Activated CD4-positive, CD25-positive, alpha-beta regulatory T cell treated with anti-CD3 and anti-CD28 coated beads, Interleukin-2, amount 50 U/mL, for 24 hours (primary cell): ENCODE results near the gene KCNN2.
"Not testable (repeated sequence)": the region's sequence is repeated elsewhere in the genome, so short reads cannot be mapped to it uniquely, and the experiment has no call there.

Experiments
- ATAC-seq, 2 donors: fragments of 150-1000 bp; cut with Tn5 transposase; one replicate each; pipeline ENCODE4 v1.10.0; 2021; ENCODE audit warnings: mild to moderate bottlenecking in 1 of 2, moderate library complexity in 1 of 2

The KCNN2 gene

GRCh38 chr5:114427204-114427603, 65.3 kb downstream of the KCNN2 start:
- ATAC-seq, result no peak

- ATAC-seq, result no peak
Measured at GRCh38 chr5:114430532-114430931, 68.7 kb downstream of the KCNN2 start.

GRCh38 chr5:114432684-114433083, 70.8 kb downstream of the KCNN2 start:
- ATAC-seq, result not testable (repeated sequence)

- ATAC-seq, result no peak
Measured at GRCh38 chr5:114434396-114435219, 72.7 kb downstream of the KCNN2 start.

GRCh38 chr5:114435220-114435481, 73.3 kb downstream of the KCNN2 start:
- no peak for ATAC-seq

GRCh38 chr5:114435885-114436299, 74.0 kb downstream of the KCNN2 start:
- no peak for ATAC-seq

- no peak for ATAC-seq
Measured at GRCh38 chr5:114437936-114438335, 76.1 kb downstream of the KCNN2 start.

- ATAC-seq, result no peak
Measured at GRCh38 chr5:114438471-114438870, 76.6 kb downstream of the KCNN2 start.

GRCh38 chr5:114447084-114447773, 85.4 kb downstream of the KCNN2 start:
- ATAC-seq, result no peak

- ATAC-seq, result no peak
Measured at GRCh38 chr5:114448481-114448880, 86.6 kb downstream of the KCNN2 start.

GRCh38 chr5:114449860-114450421, 88.1 kb downstream of the KCNN2 start:
- ATAC-seq, result peak; percentile 69

GRCh38 chr5:114450437-114450836, 88.6 kb downstream of the KCNN2 start:
- ATAC-seq, result no peak

GRCh38 chr5:114458726-114459125, 96.9 kb downstream of the KCNN2 start:
- no peak for ATAC-seq

- no peak for ATAC-seq
Measured at GRCh38 chr5:114467171-114467570, 105.3 kb downstream of the KCNN2 start.

- no peak for ATAC-seq
Measured at GRCh38 chr5:114467729-114468128, 105.9 kb downstream of the KCNN2 start.

- ATAC-seq, result no peak
Measured at GRCh38 chr5:114469372-114469771, 107.5 kb downstream of the KCNN2 start.

- no peak for ATAC-seq
Measured at GRCh38 chr5:114471529-114471928, 109.7 kb downstream of the KCNN2 start.

GRCh38 chr5:114473541-114473940, 111.7 kb downstream of the KCNN2 start:
- ATAC-seq, result no peak

GRCh38 chr5:114477816-114478334, 116.0 kb downstream of the KCNN2 start:
- no peak for ATAC-seq

- ATAC-seq, result no peak
Measured at GRCh38 chr5:114500756-114501155, 138.9 kb downstream of the KCNN2 start.

- no peak for ATAC-seq
Measured at GRCh38 chr5:114504560-114504959, 142.7 kb downstream of the KCNN2 start.

GRCh38 chr5:114524221-114524620, 162.4 kb downstream of the KCNN2 start:
- no peak for ATAC-seq

GRCh38 chr5:114544561-114544960, 182.7 kb downstream of the KCNN2 start:
- ATAC-seq, result no peak
